Kidney capillary endothelial cell (primary cell): ENCODE results near the gene REEP1.
A peak's percentile ranks its signal among the peaks of the same experiment; 100 is the strongest.
"Not testable (repeated sequence)": the region's sequence is repeated elsewhere in the genome, so short reads cannot be mapped to it uniquely, and the experiment has no call there.

Experiments
- DNase-seq: peaks from one replicate; pipeline ENCODE4 v3.0.0-alpha.2; 2018; ENCODE audit warnings: low spot score

REEP1 gene

DNA sequence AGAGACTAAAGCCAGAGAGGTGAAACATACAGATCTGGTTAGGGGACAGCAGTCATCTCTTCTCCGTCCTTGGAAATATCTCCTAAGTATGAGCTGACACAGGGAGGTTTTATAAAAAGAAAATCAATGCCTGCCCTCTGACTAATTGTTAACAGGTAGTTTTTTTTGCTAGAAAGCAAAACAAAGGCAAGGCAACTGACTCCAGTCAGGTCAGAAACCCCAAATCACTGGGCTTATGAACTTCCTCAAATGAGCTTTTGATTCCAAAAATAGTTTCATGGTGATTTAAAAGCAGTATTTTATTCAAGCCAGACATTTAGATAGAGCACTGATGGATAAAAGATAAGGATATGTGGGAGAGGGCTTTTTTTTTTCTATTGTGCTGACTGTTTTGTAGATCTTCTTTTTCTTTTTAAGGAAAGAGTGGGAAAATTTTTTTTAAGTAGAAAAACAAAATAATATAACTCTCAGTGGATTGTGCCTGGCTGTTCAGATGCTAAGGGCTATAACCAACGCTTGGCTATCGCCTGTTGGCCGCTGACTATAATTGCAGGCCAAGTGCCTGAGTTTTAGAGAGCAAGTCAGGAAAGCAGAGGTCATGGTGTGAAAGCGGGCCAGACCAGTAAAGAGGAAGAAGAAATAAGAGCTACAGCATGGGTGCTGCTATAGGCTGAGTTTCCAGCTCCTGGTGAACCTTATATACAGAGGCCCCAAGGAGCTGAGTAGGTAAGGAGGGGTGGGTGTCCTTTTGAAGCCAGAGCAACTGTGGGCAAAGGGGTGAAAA, 93.3 kb downstream of the REEP1 start:
- DNase-seq, result no peak

DNA sequence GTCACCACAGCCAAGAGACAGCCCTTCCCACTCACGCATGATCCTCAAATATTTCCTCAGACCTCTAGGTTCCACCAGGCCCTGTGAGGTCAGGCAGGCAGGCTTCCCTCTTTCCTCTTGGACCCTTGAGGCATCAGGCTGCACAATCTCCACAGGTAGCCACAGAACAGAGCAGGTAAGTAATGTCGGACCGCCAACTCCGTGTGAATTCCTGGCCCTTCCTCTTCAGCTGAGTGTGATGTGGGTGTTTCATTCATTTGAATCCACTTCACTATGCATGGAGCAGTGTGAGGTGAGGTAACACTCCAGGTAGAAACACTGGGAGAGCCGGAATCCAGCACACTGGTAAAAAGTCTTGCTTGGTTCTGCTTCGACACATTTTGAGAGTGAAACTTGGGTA, 94.2 kb downstream of the REEP1 start:
- no peak for DNase-seq

DNA sequence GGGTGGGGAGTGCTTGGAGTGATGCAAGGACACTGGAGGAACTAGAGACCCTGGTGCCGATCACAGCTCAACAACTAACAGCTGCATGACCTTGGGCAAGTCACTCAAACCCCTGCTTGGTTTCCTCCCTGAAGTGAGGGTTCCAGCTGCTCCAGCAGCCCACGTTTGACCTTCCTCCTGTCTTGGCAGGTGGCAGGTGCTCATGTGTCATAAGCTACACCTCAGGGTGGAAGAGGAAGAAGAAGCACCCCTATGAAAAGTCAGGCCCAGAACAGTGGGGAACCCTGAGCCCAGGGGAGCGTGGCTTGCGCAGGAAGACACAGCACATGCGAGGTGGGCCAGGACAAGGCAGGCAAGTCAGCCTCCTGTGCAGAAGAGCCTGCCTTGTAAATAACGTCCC, 95.8 kb downstream of the REEP1 start:
- DNase-seq, result no peak

DNA sequence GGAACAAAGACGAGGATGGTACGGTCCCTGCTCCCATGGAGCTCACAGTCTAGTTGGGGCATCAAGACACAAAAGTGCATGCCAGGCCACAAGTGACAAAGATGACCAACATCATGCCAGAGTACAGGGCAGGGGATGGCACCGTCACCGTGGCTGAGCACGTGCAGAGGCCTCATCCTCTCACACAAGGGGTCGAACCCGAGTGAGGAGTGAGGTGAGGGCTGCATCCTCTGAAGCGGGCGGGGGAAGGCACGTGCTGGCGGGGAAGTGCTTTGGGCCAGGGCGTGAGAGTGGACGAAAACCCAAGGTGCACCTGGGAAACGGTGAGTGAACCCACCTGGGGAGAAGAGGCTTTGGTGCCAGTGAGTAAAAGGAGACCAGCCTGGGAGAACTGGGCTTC, 97.2 kb downstream of the REEP1 start:
- no peak for DNase-seq

DNA sequence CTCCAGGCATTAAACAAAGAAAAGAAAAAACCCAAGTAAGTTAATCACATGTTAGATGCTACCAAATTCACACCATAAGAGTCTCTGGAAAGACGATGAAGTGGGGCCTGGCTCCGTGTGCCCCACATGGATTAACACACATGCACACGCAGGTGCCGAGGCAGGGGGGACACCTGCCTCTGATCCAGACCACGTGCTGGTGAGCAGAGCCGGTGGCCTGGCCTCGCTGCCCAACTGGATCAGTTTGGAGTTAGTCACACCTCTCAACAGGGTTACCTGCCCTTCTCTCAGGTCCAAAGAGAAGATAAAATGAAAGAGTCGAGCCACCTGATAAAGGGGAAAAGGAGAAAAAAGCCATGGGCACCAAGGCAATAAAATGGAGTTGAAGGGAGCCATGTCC, 97.7 kb downstream of the REEP1 start:
- no peak for DNase-seq

DNA sequence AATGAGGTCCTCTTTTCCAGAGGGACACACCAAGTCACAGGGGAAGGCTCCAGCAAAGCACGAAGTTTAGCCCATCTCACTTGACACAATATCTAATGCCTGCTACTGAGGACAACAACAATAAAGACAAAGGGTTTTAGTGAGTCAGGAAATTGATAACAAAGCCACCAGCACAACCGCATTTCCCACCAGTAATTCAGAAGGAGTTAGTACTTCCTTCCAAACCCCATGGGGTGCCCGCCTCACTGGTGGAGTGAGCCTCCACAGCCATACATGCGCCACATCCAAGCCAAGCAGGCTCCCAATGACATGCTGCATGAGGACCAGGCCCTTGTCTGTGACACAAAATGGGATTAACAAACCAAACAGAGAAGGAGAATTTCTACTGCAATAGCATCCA, 98.1 kb downstream of the REEP1 start:
- no peak for DNase-seq

DNA sequence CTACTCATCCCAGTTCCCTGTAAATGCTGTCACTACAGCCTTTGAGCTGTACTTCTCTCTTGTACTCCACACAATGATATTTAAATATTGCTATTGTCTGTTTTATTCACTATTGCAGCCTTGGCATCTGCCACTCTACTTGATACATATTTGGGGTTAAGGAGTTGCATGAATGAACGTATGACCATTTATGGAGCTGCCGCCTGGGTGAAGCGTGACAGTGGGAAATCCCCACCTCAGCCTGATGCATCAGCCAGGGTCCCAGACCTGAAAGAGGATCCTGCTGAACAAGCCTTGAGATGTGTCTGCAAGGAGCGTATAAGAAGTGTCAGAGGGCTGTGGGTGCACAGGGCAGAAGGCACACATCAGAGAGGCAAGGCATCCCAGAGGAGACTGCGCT, 99.1 kb downstream of the REEP1 start:
- DNase-seq, result no peak

DNA sequence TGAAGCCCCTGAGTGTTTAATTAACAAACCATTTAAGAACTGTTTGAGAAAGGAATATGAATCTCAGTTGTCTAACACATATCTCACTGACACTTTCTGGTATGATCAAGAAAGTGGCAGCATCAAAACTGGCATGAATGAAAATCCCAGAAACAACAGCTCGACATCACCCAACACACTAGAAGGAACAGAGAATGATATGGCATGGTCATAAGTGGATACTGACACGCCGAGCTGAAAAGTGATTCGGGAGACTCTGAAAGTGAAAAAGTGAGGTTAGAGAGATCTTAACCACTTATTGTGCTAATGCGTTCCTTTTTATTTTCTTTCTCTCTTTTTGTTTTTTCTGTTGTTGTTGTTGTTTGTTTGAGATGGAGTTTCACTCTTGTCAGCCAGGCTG, 100.3 kb downstream of the REEP1 start:
- DNase-seq, result no peak

DNA sequence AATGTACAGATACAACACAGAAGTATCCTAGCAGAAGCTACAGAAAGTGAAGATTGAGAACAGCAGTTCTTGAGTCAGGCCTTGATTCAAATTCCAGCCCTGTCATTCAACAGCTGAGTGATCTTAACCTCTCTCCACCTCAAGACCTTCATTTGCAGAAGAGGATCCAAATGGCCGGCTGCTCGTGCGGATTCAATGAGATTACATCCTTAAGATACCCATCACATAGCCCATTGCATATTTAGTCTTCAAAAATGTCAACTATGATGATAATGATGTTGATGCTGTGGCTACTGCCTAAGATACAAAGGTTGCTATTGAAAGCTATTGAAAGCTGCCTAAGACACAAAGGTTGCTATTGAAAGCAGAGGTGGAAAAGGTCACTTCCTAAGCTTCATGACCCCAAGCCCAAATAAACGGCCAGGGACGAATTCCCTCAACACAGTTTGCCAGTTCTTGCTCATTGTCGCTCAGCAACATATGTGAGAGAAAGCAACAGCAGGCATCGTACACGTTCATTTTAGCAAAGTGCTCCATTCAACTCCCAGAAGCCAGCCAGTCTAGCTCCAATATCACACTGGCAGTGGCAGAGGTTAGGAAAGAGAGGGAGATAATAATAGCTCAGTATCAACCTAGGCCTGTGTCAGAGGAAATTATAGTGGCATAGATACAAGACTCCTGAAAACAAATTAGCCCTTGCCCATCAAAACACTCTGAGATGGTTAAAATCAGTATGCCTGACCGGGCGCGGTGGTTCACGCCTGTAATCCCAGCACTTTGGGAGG, 102.0 kb downstream of the REEP1 start:
- no peak for DNase-seq

DNA sequence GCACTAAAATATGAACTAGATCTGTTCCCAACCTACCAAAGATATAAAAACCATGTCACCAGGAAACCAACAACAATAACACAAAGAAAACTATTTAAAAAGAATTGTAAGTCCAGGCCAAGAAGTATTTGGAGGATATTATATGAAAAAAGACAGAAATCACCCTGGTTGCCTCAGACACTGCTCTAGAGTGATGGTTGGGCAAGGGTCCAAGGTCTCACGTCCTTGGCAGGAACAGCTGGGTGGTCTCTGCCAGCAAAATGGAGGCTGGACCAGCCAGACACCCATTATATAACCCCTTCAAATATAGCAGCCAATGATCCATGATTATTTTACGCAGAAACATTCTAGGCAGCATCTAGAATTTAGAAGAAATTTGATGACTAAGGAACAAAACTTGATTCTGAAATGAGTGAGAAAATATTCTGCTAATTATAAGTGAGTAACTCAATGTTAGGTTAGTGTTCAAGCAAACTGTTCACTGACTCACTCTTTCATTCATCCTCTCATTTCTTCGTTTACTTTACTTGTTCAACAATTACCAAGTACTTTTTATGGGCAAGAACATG, 102.8 kb downstream of the REEP1 start:
- no peak for DNase-seq

DNA sequence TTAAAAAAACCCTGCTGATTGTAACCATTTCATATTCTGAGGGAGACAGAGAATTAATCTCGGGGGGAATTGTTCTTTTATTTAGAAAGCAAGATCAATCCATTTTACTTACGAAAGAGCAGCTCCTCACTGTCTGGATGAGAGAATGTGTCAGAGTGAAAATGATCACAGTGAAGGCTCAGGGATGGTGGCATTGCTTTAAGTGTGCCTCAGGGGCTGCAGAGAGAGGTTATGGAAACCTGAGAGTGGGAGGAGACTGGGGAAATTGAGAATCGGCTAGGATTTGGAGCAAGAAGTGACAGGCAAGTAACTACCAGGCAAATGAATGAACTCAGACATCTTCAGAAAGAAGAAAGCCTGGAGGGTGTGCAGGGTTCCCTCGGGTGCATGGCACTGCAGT, 104.0 kb downstream of the REEP1 start:
- DNase-seq, result no peak

DNA sequence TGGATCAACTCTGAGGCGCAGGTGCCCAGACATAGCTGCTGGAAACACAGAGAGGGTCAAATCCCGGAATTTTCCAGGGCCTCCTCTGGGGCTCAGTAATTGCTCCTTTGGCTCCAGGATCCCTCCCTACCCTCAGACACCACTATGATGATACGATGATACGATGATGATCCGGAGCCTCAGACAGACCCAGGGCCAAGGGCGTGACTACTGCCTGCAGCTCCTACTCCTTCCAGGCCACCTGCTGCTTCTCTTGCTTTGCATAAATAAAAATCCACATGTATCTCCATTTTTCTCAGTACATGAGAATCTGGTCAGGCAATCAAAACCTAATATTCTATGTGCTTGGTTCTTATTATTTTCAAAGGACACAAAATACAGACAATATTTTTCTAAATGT, 104.5 kb downstream of the REEP1 start:
- no peak for DNase-seq

DNA sequence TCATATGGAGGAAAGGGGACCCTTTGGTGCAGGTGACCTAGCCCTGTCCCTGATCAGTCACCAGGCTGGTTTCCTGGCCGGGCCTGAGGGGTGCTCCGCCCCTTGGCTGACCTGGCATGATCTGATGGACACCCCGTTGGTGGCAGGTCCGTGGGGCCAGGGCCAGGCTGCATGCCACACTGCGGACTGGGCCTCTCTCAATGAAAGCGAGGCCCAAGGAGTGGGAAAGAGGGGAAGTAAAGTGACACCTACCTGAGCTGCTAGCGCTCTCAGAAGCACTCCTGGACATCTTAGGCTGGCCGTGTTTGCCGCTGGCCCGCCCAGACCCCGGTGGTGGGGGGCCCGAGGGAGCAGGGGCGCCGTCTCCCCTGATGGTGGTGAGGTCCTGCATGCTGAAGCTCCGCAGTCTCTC, 105.0 kb downstream of the REEP1 start:
- DNase-seq, result no peak

DNA sequence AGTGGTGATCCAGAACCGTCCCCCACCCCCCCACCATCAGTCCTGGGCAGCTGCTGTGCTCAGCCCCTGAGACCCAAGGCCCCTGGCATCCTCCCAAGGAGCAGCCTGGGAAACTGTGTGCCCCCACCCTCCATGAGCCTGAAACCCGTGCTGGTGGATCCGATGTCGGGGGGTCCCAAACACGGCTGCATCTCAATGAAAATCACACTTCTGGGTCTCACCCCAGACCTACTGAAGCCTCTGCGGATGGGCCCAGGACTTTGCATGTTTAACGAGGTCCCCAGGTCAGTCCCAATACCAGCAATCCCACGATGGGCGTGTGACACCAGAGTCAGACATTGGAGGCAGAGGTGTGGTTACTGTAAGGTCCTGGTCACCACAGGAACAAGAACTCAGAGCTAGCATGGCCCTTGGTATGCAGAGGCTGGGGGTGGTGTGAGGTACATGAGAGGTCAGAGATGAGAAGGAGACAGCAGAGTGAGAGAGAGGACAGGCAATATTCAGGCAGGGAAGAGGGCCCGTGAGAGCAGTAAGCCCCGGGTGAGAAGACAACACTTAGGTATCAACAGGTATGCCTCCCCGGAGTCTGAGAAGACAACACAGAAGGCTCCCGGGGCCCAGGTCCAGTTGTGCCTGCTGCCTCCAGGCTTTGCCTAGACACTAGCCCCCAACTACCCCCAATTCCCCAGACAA, 105.6 kb downstream of the REEP1 start:
- DNase-seq, result no peak

DNA sequence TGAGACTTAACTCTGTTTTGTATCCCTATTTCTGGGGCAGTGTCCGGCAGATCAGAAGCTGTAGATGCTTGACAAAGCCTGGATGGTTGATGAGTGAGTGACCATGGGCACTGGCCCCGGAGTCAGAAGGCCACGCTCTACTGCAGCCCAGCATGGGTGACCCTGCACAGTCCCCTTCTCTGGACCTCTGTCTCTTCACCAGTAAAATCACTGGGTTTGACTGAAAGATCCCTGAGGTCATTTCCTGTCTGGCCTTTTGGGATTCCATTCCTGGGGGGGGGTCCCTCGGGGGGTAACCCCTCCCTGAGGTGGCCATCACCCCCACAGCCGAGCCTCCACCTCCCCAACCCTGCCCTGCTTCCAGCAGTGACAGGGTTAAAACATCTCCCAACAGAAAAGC, 106.5 kb downstream of the REEP1 start:
- no peak for DNase-seq

DNA sequence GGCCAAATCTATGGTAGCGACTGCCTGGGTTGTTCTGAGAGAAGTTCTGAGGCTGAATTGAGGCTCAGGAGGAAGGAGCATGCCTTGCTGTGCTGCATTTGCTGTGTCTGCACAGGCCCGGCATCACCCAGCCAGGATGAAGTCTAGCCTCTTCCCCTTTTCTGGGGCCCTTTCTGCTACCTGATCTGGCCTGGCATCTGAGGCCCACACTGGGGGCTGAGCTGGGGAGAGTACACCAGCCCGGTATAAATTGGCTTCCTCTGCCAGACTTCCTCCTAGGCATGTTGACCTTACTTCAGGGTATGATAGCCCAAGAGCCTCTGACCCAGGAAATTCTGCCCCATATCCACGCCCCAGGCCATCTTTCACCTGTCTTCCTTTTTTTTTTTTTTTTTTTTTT, 108.2 kb downstream of the REEP1 start:
- no peak for DNase-seq

DNA sequence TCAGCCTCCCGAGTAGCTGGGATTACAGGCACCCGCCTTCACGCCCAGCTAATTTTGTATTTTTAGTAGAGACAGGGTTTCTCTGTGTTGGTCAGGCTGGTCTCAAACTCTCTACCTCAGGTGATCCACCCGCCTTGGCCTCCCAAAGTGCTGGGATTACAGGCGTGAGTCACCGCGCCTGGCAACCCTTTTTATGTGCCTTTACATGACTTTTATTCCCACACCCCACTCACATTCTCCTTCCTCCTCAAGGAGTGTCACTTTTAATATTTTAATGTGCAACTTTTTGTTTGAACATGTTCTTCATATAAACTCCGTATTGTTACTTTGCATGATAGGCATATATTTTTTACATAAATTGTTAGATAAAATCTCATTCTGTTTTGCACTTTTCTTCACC, 108.9 kb downstream of the REEP1 start:
- not testable (repeated sequence) for DNase-seq

DNA sequence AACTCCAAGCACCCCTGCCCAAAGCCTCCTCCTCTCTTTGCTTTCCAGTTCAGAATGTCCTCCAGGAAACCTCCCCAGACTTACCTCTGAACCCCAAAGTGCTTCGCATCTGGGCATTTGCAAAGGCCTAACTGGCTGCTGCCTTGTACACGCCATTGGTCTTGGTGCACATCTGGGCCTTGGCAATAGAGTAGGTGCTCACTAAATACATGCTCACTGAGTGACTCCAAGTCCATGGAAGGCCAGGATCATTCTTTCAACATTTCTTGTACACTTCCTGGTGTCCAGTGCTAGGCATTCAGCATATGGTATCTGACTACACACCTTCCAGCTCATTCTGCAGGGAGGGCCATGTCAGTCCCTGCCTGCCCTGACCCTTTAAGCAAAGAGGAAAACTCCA, 109.7 kb downstream of the REEP1 start:
- no peak for DNase-seq

DNA sequence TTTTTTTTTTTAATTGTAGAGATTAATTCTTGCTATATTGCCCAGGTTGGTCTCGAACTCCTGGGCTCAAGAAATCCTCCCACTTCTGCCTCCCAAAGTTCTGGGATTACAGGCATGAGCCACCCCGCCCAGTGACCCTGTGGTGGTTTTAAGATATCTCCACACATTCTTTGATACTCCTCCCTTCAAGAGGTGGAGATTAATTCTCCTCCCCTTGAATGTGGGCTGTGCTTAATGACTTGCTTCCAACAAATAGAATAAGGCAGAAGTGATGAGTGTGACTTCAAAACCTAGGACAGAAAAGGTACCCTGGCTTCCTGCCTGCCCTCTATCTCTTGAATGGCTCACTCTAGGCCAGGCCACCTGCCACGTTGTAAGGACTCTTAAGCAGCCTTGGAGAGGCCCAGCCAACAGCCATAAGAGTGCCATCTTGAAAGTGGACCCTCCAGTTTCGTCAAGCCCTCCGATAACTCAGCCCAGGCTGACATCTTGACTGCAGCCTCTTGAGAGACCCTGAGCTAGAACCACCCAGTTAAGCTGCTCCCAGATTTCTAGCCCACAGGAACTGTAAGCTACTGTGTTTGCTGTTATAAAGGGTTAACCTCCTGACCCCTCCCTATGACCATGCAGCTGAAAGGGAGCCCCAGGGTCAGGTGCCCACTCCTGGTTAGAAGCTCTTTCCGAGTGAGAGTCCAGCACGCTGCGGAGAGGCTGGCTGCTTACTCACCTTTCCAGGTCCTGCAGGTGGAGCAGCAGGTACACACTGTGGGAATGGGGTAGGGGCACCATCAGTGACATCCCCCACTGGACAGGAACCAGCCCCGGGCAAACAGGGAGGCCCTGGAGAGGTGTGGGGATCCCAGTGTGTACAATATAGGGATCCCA, 110.5 kb downstream of the REEP1 start:
- no peak for DNase-seq

DNA sequence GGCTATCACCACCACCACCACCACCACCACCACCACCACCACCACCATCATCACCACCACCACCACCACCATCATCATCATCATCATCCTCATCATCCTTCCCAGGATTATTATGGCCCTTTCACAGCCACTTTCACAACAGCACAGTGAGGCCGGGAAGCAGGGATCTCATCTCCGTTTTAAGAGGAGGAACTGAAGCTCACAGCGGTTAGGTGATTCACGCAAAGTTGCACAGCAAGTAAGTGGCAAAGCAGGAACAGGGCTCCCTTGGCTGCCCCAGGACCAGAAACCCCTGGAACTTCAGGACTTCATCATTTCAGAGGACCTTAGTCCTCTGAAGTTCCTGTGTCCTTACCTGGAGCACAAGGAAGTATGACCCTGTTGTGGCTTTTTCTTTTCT, 111.4 kb downstream of the REEP1 start:
- no peak for DNase-seq

DNA sequence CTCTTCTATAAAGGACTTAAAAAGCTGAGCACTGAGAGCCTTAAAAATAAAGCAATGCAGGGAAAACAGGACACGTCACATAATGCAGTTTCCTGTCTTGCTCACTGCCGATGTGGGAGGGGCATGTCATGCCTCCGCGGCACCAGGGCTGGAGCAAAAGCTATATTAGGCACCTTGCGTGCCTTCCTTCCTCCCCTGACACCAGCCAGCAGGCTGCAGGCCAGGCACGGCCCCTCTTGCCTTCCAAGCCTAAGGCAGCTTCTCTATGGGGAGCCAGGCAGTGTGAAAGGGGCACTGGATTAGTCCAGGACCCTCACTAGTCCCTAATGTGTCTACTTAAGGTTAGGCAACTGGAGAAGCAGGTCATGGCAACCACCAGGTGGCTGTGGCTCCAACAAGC, 111.8 kb downstream of the REEP1 start:
- peak; percentile 87 for DNase-seq
